ENCODE measurements around the gene AK2. TPM values are rescaled to one million over a fixed set of nuclear protein-coding genes. Genes with fewer than 3 reads are reported as not detected.
A peak's percentile ranks its signal among the peaks of the same experiment; 100 is the strongest.

The AK2 gene
- polyA plus RNA-seq, 2 of the 4 experiments (the other 2 are of a cell fraction) = 164 to 178 TPM

DNA sequence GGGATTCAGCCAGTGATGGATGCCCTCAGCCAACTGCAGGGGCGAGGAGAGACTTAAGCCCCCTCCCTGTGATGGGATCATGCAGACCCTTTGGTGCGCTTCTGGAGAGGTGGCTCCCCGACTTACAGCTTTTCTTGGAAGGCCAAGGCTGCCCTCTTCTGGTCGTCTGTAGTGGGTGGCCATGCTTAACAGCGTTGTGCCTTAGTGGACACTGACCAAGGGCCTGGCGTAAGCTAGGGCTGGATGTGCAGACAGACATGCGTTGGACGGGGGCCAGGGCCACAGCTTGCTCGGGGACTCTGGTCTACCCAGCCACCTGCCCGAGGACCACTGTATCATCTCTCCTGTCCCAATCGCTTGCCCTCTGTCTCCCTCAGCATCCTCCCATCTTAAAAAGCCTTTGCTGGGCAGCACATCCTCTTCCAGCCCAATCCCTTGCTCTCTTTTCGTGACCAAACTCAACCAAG lies 49.7 kb upstream of the AK2 start (continued):
- TF ChIP-seq SMC3 (IDR thresholded peaks at IDR 0.05) (peak; percentile 57), KDM5A (IDR thresholded peaks at IDR 0.05) (no peak)

GRCh38 chr1:33085332-33085731 lies 48.6 kb upstream of the AK2 start:
- ATAC-seq (no peak), FAIRE-seq (no peak), DNase-seq (ENCODE audit: low read depth in 1 of 2, low spot score in 1 of 2) (no peak)
- H3K4me1 ChIP-seq = 0 out of 3 replicates have a peak, but pooled peaks cover 6% of the 10 kb centered on the region
- H3K27ac ChIP-seq = no peak overlapping the region
- POLR2A ChIA-PET = no interaction called here
- TF ChIP-seq CEBPB (IDR thresholded peaks at IDR 0.05) = peak; percentile 38 to 60; a peak in 3 of 4 replicates
- no peak for TF ChIP-seq HOXA7 (CRISPR knock-in tag; IDR thresholded peaks at IDR 0.05)
- CTCF ChIA-PET = interaction anchor here (0.9 to 7.4 kb wide), 19 partner anchors 9 to 256 kb away, joined by 3 to 40 read pairs (median 7); no protein-coding TSS in a partner anchor
- H3K4me3 ChIP-seq = no peak overlapping the region
- H3K9me3 ChIP-seq = no peaks in the 10 kb centered on the region
- H3K4me2 ChIP-seq = no peak overlapping the region
- 63% methylated on average over 4 of the region's 4 CpGs for WGBS (ENCODE audit: missing lambda C conversion rate)

GRCh38 chr1:33082575-33083108 lies 46.0 kb upstream of the AK2 start:
- no peak overlapping the region for H3K4me2 ChIP-seq
- DNase-seq (ENCODE audit: low read depth in 1 of 2, low spot score in 1 of 2) = no peak
- 0 out of 3 replicates have a peak, but pooled peaks cover 8% of the 10 kb centered on the region for H3K4me1 ChIP-seq
- no peak overlapping the region for H3K4me3 ChIP-seq
- no peak for FAIRE-seq
- H3K9me3 ChIP-seq = no peaks in the 10 kb centered on the region
- ChIA-PET POLR2A (no interaction called here), CTCF (interaction anchor here (0.7 to 7.4 kb wide), 7 partner anchors 13 to 684 kb away, joined by 3 to 40 read pairs (median 4); partner anchors contain the start of gene HPCA)
- no peak overlapping the region for H3K27ac ChIP-seq
- 87% methylated on average over 6 of the region's 6 CpGs for WGBS (ENCODE audit: missing lambda C conversion rate)
- no peak for ATAC-seq
- TF ChIP-seq JUN (IDR thresholded peaks at IDR 0.05) (no peak), FOSL2 (IDR thresholded peaks at IDR 0.05) (no peak), FOSL2 (CRISPR knock-in tag; IDR thresholded peaks at IDR 0.05) (no peak), ZFP36 (IDR thresholded peaks at IDR 0.05; ENCODE audit: borderline replicate concordance, partially characterized antibody) (no peak), RNF2 (IDR thresholded peaks at IDR 0.05; ENCODE audit: borderline replicate concordance, low read depth) (no peak), RARB (CRISPR knock-in tag; IDR thresholded peaks at IDR 0.05) (no peak), RFX5 (IDR thresholded peaks at IDR 0.05) (no peak)
- TF ChIP-seq, protein P1, sequence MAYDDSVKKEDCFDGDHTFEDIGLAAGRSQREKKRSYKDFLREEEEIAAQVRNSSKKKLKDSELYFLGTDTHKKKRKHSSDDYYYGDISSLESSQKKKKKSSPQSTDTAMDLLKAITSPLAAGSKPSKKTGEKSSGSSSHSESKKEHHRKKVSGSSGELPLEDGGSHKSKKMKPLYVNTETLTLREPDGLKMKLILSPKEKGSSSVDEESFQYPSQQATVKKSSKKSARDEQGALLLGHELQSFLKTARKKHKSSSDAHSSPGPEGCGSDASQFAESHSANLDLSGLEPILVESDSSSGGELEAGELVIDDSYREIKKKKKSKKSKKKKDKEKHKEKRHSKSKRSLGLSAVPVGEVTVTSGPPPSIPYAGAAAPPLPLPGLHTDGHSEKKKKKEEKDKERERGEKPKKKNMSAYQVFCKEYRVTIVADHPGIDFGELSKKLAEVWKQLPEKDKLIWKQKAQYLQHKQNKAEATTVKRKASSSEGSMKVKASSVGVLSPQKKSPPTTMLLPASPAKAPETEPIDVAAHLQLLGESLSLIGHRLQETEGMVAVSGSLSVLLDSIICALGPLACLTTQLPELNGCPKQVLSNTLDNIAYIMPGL (CRISPR knock-in tag; IDR thresholded peaks at IDR 0.05; ENCODE audit: borderline replicate concordance) = no peak
- TF ChIP-seq, protein P2, sequence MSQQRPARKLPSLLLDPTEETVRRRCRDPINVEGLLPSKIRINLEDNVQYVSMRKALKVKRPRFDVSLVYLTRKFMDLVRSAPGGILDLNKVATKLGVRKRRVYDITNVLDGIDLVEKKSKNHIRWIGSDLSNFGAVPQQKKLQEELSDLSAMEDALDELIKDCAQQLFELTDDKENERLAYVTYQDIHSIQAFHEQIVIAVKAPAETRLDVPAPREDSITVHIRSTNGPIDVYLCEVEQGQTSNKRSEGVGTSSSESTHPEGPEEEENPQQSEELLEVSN (IDR thresholded peaks at IDR 0.05; ENCODE audit: borderline replicate concordance, low read depth) = no peak

- ChIA-PET CTCF (interaction anchor here (0.9 to 5.3 kb wide), 4 partner anchors 14 to 210 kb away, joined by 4 to 30 read pairs (median 5); partner anchors contain the start of gene HPCA), POLR2A (no interaction called here)
- TF ChIP-seq RFX5 (IDR thresholded peaks at IDR 0.05) (no peak), NR3C1 (IDR thresholded peaks at IDR 0.05) (no peak), EHMT2 (IDR thresholded peaks at IDR 0.05; ENCODE audit: low read depth) (no peak), RAD21 (conservative IDR thresholded peaks at IDR 0.05 in 1 of 2, IDR thresholded peaks at IDR 0.05 in 1 of 2) (no peak), HDAC2 (IDR thresholded peaks at IDR 0.05) (no peak), GATA3 (IDR thresholded peaks at IDR 0.05; ENCODE audit: borderline replicate concordance) (no peak), ESRRA (IDR thresholded peaks at IDR 0.05; ENCODE audit: borderline replicate concordance, low read length) (no peak), ZNF302 (CRISPR knock-in tag; IDR thresholded peaks at IDR 0.05) (no peak), HOXB5 (CRISPR knock-in tag; IDR thresholded peaks at IDR 0.05) (no peak), RARB (CRISPR knock-in tag; IDR thresholded peaks at IDR 0.05) (no peak), MYC (IDR thresholded peaks at IDR 0.05; ENCODE audit: borderline replicate concordance, low read length) (no peak), CHD4 (IDR thresholded peaks at IDR 0.05; ENCODE audit: borderline replicate concordance) (no peak), HOXB13 (CRISPR knock-in tag; IDR thresholded peaks at IDR 0.05; ENCODE audit: low read depth) (no peak)
- TF ChIP-seq, protein P3, sequence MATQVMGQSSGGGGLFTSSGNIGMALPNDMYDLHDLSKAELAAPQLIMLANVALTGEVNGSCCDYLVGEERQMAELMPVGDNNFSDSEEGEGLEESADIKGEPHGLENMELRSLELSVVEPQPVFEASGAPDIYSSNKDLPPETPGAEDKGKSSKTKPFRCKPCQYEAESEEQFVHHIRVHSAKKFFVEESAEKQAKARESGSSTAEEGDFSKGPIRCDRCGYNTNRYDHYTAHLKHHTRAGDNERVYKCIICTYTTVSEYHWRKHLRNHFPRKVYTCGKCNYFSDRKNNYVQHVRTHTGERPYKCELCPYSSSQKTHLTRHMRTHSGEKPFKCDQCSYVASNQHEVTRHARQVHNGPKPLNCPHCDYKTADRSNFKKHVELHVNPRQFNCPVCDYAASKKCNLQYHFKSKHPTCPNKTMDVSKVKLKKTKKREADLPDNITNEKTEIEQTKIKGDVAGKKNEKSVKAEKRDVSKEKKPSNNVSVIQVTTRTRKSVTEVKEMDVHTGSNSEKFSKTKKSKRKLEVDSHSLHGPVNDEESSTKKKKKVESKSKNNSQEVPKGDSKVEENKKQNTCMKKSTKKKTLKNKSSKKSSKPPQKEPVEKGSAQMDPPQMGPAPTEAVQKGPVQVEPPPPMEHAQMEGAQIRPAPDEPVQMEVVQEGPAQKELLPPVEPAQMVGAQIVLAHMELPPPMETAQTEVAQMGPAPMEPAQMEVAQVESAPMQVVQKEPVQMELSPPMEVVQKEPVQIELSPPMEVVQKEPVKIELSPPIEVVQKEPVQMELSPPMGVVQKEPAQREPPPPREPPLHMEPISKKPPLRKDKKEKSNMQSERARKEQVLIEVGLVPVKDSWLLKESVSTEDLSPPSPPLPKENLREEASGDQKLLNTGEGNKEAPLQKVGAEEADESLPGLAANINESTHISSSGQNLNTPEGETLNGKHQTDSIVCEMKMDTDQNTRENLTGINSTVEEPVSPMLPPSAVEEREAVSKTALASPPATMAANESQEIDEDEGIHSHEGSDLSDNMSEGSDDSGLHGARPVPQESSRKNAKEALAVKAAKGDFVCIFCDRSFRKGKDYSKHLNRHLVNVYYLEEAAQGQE (IDR thresholded peaks at IDR 0.05) = no peak
- DNase-seq (ENCODE audit: low read depth in 1 of 2, low spot score in 1 of 2) (no peak), ATAC-seq (peak in 1 of 2 experiments; percentile 9; a peak in 3 of 6 replicates), FAIRE-seq (no peak)
- Histone ChIP-seq H3K4me1 (0 out of 3 replicates have a peak, but pooled peaks cover 8% of the 10 kb centered on the region), H3K4me3 (peak overlapping the region; percentile 65), H3K27ac (peak overlapping the region; percentile 68 to 92; a peak in 5 of 6 replicates), H3K4me2 (peak overlapping the region; percentile 100), H3K9me3 (no peaks in the 10 kb centered on the region)
- WGBS (ENCODE audit: missing lambda C conversion rate) = 17% methylated on average over 24 of the region's 35 CpGs
Measured at GRCh38 chr1:33081554-33082305, 45.0 kb upstream of the AK2 start.

All from A549 (cell line).